HG03439 (cell line): Measurements from ENCODE around the gene TRPC4.

Experiments used
- ATAC-seq: cut with Tn5 transposase; IDR thresholded peaks from one replicate; pipeline ENCODE4 v1.9.1; 2021; ENCODE audit warnings: mild to moderate bottlenecking, moderate library complexity; ENCODE audit not compliant: unreplicated experiment

Gene TRPC4

DNA sequence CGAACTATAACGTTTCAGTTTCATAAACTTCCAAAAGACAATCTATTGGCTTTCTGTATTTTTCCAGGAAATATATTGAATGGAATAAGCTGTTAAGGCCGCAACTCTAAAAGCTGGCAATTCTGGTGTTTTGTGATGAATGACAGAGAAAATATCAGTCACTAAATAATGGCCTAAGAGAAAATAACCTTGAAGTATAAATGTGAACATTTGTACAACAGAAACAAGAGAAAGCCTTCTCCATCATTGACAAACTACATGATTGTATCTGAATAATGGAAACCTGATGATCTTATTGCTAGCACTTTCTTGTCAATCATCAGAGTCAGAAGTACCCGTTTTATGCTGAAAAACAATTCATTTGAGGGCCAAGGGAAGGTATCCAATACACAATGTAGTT is 134.3 kb downstream of the TRPC4 start:
- no peak for ATAC-seq

DNA sequence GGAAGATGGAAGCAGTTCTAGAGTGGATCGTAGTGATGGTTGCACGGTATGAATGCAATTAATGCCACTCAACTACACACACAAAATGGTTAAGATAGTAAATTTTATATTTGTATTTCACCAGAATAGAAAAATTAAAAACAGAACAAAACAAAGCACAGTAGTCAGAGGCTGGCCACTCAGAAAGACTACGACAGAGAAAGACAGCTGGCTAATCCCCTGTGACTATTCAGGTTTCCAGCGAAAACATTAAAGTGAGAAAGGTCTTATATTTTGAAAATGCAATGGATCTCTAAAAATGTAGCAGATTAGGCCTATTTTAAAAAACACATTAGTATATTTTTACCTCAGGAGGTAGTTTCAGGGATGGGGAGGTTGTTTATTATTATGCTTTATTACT is 139.7 kb downstream of the TRPC4 start:
- ATAC-seq = no peak

DNA sequence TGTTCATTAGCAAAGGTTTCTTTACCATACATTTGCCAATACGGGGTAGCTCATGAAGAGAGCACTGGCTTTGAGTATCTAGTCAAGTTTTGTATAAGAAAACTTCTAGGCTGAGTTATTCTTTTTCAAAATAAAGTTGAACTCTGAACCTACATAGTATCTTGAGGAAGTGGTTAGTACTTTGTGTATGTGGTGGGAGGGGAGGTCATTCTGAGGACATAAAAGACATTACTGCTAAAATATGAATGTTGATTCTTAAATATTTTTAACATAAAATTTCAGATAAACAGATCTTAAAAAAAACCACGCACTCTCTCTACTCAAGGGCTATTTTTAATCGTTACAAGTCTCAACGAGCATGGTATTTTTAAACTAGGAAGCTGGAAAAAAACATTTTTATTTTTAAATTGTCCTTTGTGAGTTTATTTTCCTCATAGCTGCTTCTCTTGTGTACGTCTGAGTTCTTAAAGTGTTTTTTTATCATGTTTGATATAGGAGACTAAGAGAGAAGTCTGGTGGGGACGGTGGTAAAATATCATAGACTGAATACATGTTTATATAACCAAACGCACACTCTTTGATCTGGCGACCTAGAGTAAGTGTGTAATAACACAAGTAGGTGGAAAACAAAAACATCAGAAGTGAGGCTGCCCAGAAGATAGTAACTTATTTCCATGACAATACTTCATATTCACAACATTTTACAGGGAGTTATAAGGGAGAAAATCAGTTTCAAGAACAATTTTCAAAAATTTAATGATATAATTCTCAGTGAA is 153.0 kb downstream of the TRPC4 start:
- ATAC-seq = no peak

- ATAC-seq = no peak
Observed at GRCh38 chr13:37715606-37716015, 154.0 kb downstream of the TRPC4 start.

DNA sequence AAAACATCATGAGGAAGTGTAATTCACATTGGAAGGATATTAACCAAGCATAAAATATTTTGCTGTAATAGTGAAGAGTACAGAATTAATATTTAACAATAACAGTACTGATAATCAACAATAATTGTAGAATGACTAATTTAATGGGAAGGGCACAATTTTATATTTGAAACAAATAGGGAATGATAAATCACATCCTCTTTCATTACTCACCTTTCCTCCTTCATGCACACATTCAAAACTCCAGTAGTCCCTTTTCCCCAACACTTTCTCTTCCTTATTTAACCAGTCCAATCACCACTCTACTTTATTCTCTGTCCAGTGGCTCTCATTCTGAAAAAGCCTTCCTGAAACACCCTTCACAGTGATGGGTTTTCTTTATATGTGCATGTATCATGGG is 160.3 kb downstream of the TRPC4 start:
- no peak for ATAC-seq

DNA sequence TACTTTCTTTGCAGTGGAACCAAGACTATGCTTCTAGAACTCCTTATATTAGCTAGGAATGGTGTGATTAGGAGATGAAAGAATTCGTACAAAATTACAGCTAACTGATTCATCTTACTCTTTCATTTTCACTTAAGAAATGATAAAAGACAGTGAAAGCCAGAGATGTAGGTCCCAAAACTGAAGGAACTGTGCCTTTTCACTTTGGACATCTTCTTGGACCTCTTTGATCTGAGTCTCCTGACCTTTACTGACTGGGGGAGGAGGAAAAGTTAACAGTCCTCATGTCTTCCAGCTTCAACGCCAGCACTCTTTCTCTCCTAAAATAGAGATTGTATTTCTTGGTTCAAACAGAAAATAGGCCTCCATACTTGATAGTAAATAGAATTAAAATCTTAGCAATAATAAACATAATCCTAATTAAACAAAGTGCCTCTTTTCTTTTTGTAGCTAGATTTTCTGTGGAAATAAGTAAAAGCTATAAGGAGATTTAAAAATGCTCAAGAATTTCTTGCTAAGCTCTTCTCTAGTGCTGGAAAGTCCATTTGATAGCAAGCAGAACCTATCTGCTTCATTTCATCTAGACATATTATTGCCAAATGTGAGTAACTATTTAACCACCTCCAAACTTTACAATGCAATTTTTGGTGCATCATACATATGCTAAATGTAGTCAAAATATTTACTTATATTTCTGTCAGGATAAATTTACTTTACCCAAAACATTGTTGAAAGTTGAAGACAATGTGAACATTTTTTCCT is 161.7 kb downstream of the TRPC4 start:
- no peak for ATAC-seq

DNA sequence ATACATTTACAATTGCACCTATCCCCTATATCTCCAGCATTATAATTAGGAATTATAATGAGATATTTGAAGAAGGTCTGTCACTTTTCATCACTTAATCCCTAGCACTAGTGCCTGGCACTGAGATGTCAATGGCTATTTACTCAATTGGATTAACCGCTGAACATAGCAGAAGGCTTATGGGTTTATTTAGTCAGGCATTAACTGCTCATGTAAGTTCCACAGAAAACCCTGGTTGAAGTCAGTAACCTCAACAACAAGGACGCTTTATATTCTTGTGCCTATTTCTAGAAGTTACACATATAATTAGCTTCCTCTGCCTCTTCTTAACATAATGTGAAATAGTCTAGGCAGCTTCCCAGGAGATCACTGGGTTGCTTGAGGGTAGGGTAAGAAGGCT is 163.5 kb downstream of the TRPC4 start:
- no peak for ATAC-seq

DNA sequence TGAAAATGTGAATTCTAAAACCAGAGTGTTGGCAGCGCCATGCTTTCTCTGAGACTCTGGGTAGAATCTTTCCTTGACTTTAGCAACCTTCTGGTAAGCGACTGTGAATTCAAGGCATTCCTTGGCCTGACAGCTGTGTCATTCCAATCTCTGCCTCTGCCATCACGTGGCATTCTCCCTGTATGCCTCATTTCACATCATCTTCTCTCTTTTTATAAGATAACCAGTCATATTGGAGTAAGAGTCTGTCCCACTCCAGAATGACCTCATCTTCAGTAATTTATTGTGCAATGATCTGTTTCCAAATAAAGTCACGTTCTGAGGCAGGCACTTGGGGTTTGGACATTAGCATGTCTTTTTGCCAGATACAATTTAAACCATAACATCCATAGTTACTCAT is 167.6 kb downstream of the TRPC4 start:
- no peak for ATAC-seq

DNA sequence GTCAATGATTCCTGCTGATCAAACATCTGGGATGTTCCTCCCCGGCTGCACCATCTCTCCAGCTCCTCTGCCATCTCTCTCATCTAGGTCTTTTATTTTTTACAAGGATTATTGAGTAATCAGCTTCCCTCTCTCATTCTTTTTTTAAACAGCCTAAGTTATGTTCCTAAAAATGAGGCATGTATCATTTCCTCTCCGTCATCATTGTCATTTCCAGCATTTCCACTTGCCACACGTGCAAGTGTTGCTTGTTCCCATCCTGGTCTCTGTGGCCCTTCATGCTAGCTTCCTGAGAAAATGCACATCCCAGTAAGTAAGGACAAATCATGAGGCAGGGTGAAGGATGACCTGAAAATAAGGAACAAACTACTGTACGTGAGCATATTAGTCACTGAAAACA is 168.3 kb downstream of the TRPC4 start:
- ATAC-seq = no peak

DNA sequence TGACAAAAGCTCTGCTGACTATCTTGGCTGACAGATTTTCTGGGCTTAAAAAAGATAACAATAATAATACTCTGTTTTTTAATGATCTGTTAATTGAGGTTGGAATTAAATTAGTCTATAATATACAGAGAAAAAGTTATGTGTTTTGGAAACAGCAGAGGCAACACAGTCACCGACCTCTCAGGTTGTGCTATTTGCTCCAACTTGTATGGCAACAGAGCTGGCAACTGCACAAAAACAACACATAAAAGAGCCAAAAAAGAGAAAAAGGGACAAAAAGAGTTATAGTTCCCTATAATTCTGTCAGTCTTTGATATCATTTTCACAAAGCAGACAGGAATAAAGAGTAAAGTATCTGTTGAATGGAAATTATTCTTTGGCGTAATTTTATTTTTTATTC is 168.7 kb downstream of the TRPC4 start:
- ATAC-seq = no peak

DNA sequence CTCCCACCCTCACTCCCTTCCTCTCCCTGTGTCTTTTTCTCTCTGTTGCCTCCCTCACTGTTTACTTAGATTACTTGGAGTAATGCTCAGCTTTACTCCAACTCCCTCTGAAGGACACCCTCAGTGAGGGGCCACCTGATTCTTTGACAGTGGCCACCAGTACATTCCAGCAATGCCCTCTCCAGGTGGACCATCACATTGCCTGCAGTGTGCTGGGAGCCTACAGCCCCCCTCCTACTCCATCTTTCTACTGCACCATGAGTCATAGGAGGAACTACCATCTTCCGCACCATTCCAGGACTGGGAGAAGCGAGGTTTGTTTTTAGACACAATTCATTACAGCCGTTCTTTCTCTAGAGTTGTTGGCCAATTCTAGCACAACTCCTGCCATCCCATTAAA is 174.4 kb downstream of the TRPC4 start:
- ATAC-seq = no peak

GRCh38 chr13:37690361-37690760 is 179.2 kb downstream of the TRPC4 start:
- ATAC-seq = no peak

DNA sequence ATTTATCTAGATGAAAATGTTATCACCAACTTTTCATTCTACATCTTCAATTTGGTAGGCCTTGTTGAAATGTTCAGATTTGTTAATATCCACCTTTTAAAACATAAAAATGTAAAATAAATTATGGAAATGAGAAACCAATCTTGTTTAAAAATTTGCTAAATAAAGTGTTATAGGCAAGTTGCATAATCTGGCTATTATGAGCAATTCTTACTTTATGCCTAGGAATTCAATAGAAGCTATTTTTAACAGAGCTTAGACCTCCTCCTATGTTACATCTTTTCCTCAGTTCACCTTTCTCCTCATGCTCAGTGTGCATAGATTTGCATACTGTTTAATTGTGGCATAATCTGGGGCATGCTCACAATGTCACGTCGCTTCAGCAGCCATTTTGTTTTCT is 183.1 kb downstream of the TRPC4 start:
- no peak for ATAC-seq

DNA sequence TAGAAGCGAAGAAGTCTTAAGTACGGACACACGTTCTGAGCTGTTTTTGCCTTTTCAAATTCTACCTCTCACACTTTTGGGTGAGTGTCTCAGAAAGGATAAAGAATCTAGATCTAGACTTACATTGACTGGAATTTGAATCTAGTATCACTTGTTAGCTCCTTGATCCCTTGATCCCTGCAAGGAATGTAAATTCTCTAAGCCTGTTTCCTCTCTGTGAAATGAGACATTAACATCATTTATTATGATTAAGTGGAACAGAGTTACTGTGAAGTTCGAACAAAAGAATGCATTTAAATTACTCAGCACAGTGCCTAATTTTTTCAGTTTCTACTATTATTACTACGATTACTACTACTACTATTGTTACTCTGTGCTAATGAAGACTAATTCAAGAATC is 184.4 kb downstream of the TRPC4 start:
- ATAC-seq = no peak

DNA sequence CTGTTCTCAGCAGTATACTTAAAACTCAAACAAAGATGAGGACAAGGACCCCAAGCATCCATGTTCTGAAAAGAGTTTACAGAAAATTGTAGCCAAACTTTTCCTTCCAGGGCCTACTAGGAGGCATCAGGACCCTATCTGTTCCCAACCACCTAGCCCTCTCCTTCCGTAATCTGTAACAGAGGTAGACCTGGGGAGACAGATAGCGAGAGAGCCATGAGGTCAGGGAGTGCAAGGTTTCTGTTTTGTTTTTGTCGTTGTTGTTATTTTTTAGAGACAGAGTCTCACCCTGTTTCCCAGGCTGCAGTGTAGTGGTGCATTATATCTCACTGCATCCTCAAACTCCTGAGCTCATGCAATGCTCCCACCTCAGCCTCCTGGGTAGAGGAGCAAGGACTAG is 187.1 kb downstream of the TRPC4 start:
- ATAC-seq = no peak

DNA sequence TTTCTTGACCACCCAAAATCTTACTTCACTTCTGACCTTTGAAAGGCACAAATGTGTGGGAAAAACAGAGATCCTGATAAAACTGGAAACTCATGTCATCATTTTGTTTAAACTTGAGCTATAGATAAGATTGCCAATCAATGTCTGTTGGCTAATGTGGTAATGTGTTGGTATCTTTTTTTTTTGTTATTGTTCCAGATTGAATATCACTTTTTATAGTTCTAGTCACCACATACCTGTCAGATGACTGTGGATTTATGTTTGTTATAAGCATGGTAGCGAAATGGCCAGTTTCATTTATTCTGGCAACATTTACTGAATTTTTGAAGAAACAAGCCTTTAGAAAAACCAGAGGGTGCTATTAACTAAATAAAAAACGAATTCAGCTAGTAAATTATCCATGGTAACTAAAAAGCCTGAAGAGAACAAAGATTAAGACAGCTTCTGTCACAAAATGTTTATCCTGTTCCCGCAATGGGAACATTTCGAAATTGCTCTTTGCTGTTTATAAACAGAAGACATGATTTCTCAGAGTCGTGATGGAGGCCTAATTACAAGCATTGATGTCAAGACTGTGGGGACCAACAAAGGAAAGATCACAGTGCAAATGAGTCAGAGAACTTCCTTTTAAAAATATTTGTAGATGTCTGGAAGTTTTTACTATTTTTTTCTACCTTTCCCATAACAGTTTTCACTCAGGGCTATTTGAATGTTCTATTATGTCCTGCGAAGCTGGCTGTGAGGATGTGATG is 188.1 kb downstream of the TRPC4 start:
- no peak for ATAC-seq

DNA sequence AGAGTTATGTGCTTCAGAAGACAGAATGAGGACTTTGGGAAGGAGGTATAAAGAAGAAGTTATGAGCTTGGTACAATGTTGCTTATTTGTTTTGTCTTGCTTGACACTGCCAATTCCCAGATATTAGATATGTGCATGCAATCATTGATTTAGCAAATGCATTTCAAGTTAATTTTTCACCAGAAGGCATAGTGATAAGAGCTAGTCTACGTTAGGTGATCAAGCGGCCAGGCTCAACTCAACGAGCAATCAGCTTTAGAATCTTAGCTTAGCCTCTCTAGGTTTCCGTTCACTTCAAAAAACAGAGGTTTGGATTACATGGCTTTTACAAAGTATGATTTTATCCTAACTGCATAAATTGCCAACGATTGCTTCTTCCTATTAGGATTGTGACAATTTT is 189.4 kb downstream of the TRPC4 start:
- ATAC-seq = no peak

- ATAC-seq = no peak
Observed at GRCh38 chr13:37679043-37679442, 190.5 kb downstream of the TRPC4 start.

GRCh38 chr13:37669845-37670244 is 199.7 kb downstream of the TRPC4 start:
- ATAC-seq = no peak

GRCh38 chr13:37667702-37668101 is 201.9 kb downstream of the TRPC4 start:
- no peak for ATAC-seq

GRCh38 chr13:37666036-37666435 is 203.5 kb downstream of the TRPC4 start:
- no peak for ATAC-seq

- no peak for ATAC-seq
Observed at GRCh38 chr13:37665420-37665819, 204.2 kb downstream of the TRPC4 start.
